ENCODE data around the gene GP2.

Gene GP2

DNA sequence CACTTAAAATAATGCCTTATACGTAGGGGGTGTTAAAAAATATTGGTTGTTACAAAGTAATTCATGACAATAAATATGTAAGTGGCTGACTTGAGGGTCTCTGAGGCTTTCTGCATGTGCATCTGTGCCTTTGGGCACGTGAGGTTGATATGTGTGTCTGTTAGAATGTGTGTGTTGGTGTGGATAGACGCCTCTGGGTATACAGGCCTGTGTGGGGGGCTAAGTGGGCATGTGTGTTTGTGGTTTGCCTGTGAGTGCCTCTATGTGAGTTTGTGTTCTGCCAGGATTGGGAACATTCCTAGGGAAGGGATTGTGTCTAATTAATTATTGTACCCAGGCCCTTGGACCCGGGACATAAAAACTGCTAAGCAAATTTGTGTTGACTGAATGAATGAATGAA, 19.0 kb downstream of the GP2 start:
- no peak for TF ChIP-seq POLR2AphosphoS5 (IDR thresholded peaks at IDR 0.05; ENCODE audit: borderline replicate concordance, low read depth, low read length)
- TF ChIP-seq FOXP2 (optimal IDR thresholded peaks at IDR 0.05; ENCODE audit: control extremely low read depth, extremely low read length, insufficient read depth), result no peak
- TF ChIP-seq EZH2 (IDR thresholded peaks at IDR 0.05), result no peak
- no peak overlapping the region for H3K27ac ChIP-seq
- no peak overlapping the region for H3K9ac ChIP-seq (ENCODE audit: insufficient read length)
- no peak overlapping the region for H3K4me3 ChIP-seq
- no peaks in the 10 kb centered on the region for H3K9me3 ChIP-seq (ENCODE audit: low read depth, low read length)
- H3K36me3 ChIP-seq (ENCODE audit: insufficient read depth, low read length), result no peaks in the 10 kb centered on the region
- no peak for DNase-seq (ENCODE audit: low read depth, low spot score)

DNA sequence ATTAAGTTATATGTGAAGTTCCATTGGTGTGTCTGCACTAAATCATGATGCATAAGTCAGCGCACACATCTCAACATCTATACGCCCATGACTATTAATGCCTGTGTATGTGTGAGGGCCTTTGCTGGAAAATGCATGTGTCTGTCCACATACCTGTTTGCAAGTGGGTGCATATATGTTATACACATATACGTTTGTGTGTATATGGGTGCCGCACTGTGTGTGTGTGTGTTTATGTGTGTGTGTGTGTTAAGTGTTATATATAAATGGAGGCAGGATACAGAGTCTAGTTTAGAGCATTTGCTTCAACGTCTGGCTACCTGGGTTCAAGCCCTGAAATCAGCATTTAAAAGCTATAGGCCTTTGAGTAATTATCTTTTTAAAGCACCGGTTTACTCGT, 19.5 kb downstream of the GP2 start:
- Histone ChIP-seq H3K4me3 (no peak overlapping the region), H3K27ac (no peak overlapping the region), H3K9me3 (ENCODE audit: low read depth, low read length) (no peaks in the 10 kb centered on the region), H3K9ac (ENCODE audit: insufficient read length) (no peak overlapping the region), H3K36me3 (ENCODE audit: insufficient read depth, low read length) (no peaks in the 10 kb centered on the region)
- no peak for DNase-seq (ENCODE audit: low read depth, low spot score)
- TF ChIP-seq FOXP2 (optimal IDR thresholded peaks at IDR 0.05; ENCODE audit: control extremely low read depth, extremely low read length, insufficient read depth) (no peak), POLR2AphosphoS5 (IDR thresholded peaks at IDR 0.05; ENCODE audit: borderline replicate concordance, low read depth, low read length) (no peak), EZH2 (IDR thresholded peaks at IDR 0.05) (no peak)

GRCh38 chr16:20307240-20307671, 20.1 kb downstream of the GP2 start:
- no peak overlapping the region for H3K4me3 ChIP-seq
- DNase-seq (ENCODE audit: low read depth, low spot score), result no peak
- no peak overlapping the region for H3K9ac ChIP-seq (ENCODE audit: insufficient read length)
- H3K36me3 ChIP-seq (ENCODE audit: insufficient read depth, low read length), result no peaks in the 10 kb centered on the region
- H3K27ac ChIP-seq, result no peak overlapping the region
- no peaks in the 10 kb centered on the region for H3K9me3 ChIP-seq (ENCODE audit: low read depth, low read length)
- no peak for TF ChIP-seq POLR2AphosphoS5 (IDR thresholded peaks at IDR 0.05; ENCODE audit: borderline replicate concordance, low read depth, low read length)

DNA sequence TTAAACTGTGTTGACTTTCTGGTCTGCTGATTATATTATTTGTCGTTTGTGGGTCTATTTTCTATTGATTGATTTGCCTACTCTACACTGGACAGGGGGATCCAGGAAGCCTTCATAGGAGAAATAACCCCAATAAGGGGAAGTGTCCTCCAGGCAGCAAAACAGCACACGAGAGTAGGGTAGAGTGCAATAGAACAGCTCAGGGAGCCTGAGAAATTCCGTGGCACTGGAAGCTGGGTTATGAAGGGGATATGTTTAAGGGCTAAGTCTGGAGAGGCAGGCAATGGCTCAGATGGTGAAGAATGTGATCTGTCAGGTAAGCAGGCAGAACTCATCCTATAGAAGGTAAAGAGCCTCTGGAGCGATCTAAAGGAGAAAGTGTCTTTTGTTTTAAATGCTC, 20.9 kb downstream of the GP2 start:
- TF ChIP-seq POLR2AphosphoS5 (IDR thresholded peaks at IDR 0.05; ENCODE audit: borderline replicate concordance, low read depth, low read length), result no peak
- no peak for TF ChIP-seq FOXP2 (optimal IDR thresholded peaks at IDR 0.05; ENCODE audit: control extremely low read depth, extremely low read length, insufficient read depth)
- no peak for TF ChIP-seq EZH2 (IDR thresholded peaks at IDR 0.05)
- no peak for DNase-seq (ENCODE audit: low read depth, low spot score)
- Histone ChIP-seq H3K9me3 (ENCODE audit: low read depth, low read length) (no peaks in the 10 kb centered on the region), H3K9ac (ENCODE audit: insufficient read length) (no peak overlapping the region), H3K27ac (no peak overlapping the region), H3K4me3 (no peak overlapping the region), H3K36me3 (ENCODE audit: insufficient read depth, low read length) (no peaks in the 10 kb centered on the region)

DNA sequence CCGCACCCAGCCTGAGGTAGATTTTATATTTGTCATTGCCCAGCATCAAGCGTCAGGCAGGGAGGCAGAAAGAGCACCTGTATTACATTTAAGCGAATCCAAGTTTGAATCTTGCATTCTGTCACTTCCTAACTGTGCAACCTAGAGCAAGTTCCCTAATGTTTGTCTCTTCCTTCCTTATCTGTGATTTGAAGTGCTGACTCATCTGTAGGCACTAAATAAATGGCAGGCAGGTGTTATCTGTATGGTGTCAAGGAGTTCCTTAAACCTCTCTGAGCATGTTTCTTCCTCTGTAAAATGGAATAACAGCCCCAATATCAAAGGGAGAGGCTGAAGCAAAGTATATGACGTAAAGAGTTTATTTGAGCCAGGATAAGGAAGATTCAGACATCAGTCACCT, 24.3 kb downstream of the GP2 start:
- H3K9ac ChIP-seq (ENCODE audit: insufficient read length), result no peak overlapping the region
- no peaks in the 10 kb centered on the region for H3K9me3 ChIP-seq (ENCODE audit: low read depth, low read length)
- H3K4me3 ChIP-seq, result no peak overlapping the region
- no peak overlapping the region for H3K27ac ChIP-seq
- H3K36me3 ChIP-seq (ENCODE audit: insufficient read depth, low read length), result no peaks in the 10 kb centered on the region
- no peak for DNase-seq (ENCODE audit: low read depth, low spot score)
- no peak for TF ChIP-seq EZH2 (IDR thresholded peaks at IDR 0.05)
- no peak for TF ChIP-seq FOXP2 (optimal IDR thresholded peaks at IDR 0.05; ENCODE audit: control extremely low read depth, extremely low read length, insufficient read depth)
- TF ChIP-seq POLR2AphosphoS5 (IDR thresholded peaks at IDR 0.05; ENCODE audit: borderline replicate concordance, low read depth, low read length), result no peak

DNA sequence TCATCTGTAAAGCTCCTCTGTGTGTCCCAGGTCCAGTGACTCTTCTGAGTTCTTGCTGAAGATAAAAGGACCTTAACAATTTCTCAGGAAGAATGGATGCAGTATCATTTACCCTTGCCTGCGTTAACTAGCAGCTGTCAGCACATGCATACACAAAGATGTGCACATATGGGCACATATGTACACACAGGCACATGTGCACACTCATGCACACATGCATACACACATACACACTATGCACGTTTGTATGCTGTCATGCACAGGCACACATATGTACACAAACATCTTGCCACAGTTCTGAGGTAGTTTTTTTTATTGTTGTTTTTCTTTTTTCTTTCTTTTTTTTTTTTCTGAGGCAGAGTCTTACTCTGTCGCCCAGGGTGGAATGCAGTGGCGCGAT, 24.9 kb downstream of the GP2 start:
- TF ChIP-seq FOXP2 (optimal IDR thresholded peaks at IDR 0.05; ENCODE audit: control extremely low read depth, extremely low read length, insufficient read depth), result no peak
- TF ChIP-seq EZH2 (IDR thresholded peaks at IDR 0.05), result no peak
- TF ChIP-seq POLR2AphosphoS5 (IDR thresholded peaks at IDR 0.05; ENCODE audit: borderline replicate concordance, low read depth, low read length), result no peak

GRCh38 chr16:20301840-20302239, 25.5 kb downstream of the GP2 start:
- TF ChIP-seq POLR2AphosphoS5 (IDR thresholded peaks at IDR 0.05; ENCODE audit: borderline replicate concordance, low read depth, low read length) (no peak), EZH2 (IDR thresholded peaks at IDR 0.05) (no peak), FOXP2 (optimal IDR thresholded peaks at IDR 0.05; ENCODE audit: control extremely low read depth, extremely low read length, insufficient read depth) (no peak)
- DNase-seq (ENCODE audit: low read depth, low spot score), result no peak
- Histone ChIP-seq H3K4me3 (no peak overlapping the region), H3K9me3 (ENCODE audit: low read depth, low read length) (no peaks in the 10 kb centered on the region), H3K9ac (ENCODE audit: insufficient read length) (no peak overlapping the region), H3K36me3 (ENCODE audit: insufficient read depth, low read length) (no peaks in the 10 kb centered on the region), H3K27ac (no peak overlapping the region)

More for the DNA sequence above, 24.9 kb downstream of the GP2 start:
- Histone ChIP-seq H3K9me3 (ENCODE audit: low read depth, low read length) (no peaks in the 10 kb centered on the region), H3K9ac (ENCODE audit: insufficient read length) (no peak overlapping the region), H3K36me3 (ENCODE audit: insufficient read depth, low read length) (no peaks in the 10 kb centered on the region), H3K27ac (no peak overlapping the region), H3K4me3 (no peak overlapping the region)
- no peak for DNase-seq (ENCODE audit: low read depth, low spot score)

DNA sequence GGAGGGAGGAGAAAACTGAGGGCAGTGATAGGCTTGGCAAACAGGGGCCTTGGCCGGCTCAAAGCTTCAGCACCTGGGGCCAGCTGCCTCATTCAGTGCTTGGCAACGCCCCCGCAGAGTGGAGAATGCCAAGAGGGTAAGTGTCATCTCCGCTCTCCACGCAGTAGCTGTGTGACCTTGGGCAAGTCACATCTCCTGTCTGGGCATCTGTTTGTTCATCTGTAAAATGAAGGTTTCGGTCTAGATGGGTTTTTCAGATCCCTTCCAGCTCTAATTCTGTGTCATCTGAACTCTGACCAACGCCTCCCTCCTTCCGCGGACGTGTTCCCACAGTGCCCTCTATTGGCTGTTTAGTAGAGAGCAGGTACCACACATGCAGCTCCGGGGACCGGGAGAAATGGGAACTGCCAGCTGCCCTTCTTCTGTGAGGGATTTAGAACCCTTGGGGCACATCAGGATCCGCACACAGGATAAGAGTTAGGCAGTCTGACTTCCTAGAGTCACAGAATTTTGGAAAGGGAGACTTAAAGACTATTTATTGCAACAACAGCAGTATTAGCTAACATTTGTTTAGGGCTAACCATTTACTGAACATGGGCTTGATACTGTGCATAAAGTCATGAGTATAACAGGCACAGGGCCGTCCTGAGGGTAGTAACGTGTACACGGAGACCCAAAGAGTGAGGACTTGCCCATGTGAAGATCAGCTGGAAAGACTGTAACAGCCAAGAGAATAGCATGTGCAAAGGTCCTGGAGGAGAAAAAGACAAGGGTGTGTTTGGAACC, 26.8 kb downstream of the GP2 start:
- Histone ChIP-seq H3K9me3 (ENCODE audit: low read depth, low read length) (no peaks in the 10 kb centered on the region), H3K36me3 (ENCODE audit: insufficient read depth, low read length) (no peaks in the 10 kb centered on the region), H3K27ac (no peak overlapping the region), H3K9ac (ENCODE audit: insufficient read length) (no peak overlapping the region), H3K4me3 (no peak overlapping the region)
- TF ChIP-seq FOXP2 (optimal IDR thresholded peaks at IDR 0.05; ENCODE audit: control extremely low read depth, extremely low read length, insufficient read depth) (no peak), POLR2AphosphoS5 (IDR thresholded peaks at IDR 0.05; ENCODE audit: borderline replicate concordance, low read depth, low read length) (no peak), EZH2 (IDR thresholded peaks at IDR 0.05) (no peak)
- no peak for DNase-seq (ENCODE audit: low read depth, low spot score)

GRCh38 chr16:20298452-20298851, 28.9 kb downstream of the GP2 start:
- H3K9ac ChIP-seq (ENCODE audit: insufficient read length), result no peak overlapping the region
- no peak overlapping the region for H3K4me3 ChIP-seq
- no peak overlapping the region for H3K27ac ChIP-seq
- no peaks in the 10 kb centered on the region for H3K36me3 ChIP-seq (ENCODE audit: insufficient read depth, low read length)
- no peak for TF ChIP-seq EZH2 (IDR thresholded peaks at IDR 0.05)
- no peak for TF ChIP-seq FOXP2 (optimal IDR thresholded peaks at IDR 0.05; ENCODE audit: control extremely low read depth, extremely low read length, insufficient read depth)
- no peak for TF ChIP-seq POLR2AphosphoS5 (IDR thresholded peaks at IDR 0.05; ENCODE audit: borderline replicate concordance, low read depth, low read length)
- H3K9me3 ChIP-seq (ENCODE audit: low read depth, low read length), result no peaks in the 10 kb centered on the region
- DNase-seq (ENCODE audit: low read depth, low spot score), result no peak
